Right atrium auricular region (tissue), 2 donors: ENCODE measurements around the gene SSB. TPM values are rescaled to one million over a fixed set of nuclear protein-coding genes. Genes with fewer than 3 reads are reported as not detected.
"Not testable (repeated sequence)": the region's sequence is repeated elsewhere in the genome, so short reads cannot be mapped to it uniquely, and the experiment has no call there.

Source experiments
- DNase-seq: peaks from one replicate; pipeline ENCODE4 v3.0.0-alpha.2; 2019; ENCODE audit warnings: low spot score
- H3K27ac ChIP-seq, 2 donors: fragments of 200-600 bp; sonication (generic); 1 replicate in 1 of 2; 2 replicates in 1 of 2; pipeline ENCODE4 v1.5.1; 2016 to 2019
- H3K27me3 ChIP-seq, 2 donors: fragments of 200-600 bp; sonication (generic); one replicate each; pipeline versions ENCODE4 v1.5.1 to v1.6.0; 2017 to 2019
- H3K36me3 ChIP-seq: fragments of 200-600 bp; sonication (generic); one replicate; pipeline ENCODE4 v1.5.1; 2016
- H3K4me1 ChIP-seq, 2 donors: fragments of 200-600 bp; sonication (generic); one replicate each; pipeline versions ENCODE4 v1.5.1 to v1.6.0; 2017 to 2019
- H3K4me3 ChIP-seq, 2 donors: fragments of 200-600 bp; sonication (generic); 1 replicate in 1 of 2; 2 replicates in 1 of 2; pipeline ENCODE4 v1.5.1; 2017 to 2019; ENCODE audit warnings: mild to moderate bottlenecking in 1 of 2, moderate library complexity in 1 of 2
- H3K9me3 ChIP-seq, 2 donors: fragments of 200-600 bp; sonication (generic); one replicate each; pipeline ENCODE4 v1.5.1; 2019
- total RNA-seq, 2 donors: library from RNA; depleted of rRNA; stranded (reverse); fragments of >200 nt; gene quantifications; one replicate each; pipeline ENCODE4 v1.1.0, GENCODE V29; 2016
- TF ChIP-seq, protein P1 (sequence below), 2 donors: fragments of 200-600 bp; sonication (generic); IDR thresholded peaks; one replicate each; pipeline ENCODE4 v1.5.1; 2019; ENCODE audit warnings: antibody characterized with exemption in 2 of 2

SSB gene
- total RNA-seq, 2 donors from 2014 or later = 52.3 to 56.7 TPM

DNA sequence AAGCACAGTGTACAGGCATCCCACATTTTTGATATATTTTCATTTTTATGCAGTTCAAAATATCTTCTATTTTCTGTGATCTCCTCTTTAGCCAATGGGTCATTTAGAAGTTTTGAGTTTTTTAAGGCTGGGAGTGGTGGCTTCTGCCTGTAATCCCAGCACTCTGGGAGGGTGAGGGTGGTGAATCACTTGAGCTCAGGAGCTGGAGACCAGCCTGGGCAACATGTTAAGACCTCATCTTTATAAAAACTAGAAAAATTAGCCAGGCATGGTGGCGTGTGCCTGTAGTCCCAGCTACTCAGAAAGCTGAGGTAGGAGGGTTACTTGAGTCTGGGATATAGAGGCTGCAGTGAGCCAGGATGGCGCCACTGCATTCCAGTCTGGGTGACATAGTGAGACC, 46.3 kb downstream of the SSB start:
- no peak overlapping the region for H3K27ac ChIP-seq
- no peaks in the 10 kb centered on the region for H3K27me3 ChIP-seq
- no peak overlapping the region for H3K4me3 ChIP-seq
- no peaks in the 10 kb centered on the region for H3K9me3 ChIP-seq
- H3K4me1 ChIP-seq = peaks cover 0 to 40% of the 10 kb centered on the region in 2 donors
- no peak for DNase-seq
- no peaks in the 10 kb centered on the region for H3K36me3 ChIP-seq
- TF ChIP-seq, protein P1, sequence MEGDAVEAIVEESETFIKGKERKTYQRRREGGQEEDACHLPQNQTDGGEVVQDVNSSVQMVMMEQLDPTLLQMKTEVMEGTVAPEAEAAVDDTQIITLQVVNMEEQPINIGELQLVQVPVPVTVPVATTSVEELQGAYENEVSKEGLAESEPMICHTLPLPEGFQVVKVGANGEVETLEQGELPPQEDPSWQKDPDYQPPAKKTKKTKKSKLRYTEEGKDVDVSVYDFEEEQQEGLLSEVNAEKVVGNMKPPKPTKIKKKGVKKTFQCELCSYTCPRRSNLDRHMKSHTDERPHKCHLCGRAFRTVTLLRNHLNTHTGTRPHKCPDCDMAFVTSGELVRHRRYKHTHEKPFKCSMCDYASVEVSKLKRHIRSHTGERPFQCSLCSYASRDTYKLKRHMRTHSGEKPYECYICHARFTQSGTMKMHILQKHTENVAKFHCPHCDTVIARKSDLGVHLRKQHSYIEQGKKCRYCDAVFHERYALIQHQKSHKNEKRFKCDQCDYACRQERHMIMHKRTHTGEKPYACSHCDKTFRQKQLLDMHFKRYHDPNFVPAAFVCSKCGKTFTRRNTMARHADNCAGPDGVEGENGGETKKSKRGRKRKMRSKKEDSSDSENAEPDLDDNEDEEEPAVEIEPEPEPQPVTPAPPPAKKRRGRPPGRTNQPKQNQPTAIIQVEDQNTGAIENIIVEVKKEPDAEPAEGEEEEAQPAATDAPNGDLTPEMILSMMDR (IDR thresholded peaks at IDR 0.05) = no peak

DNA sequence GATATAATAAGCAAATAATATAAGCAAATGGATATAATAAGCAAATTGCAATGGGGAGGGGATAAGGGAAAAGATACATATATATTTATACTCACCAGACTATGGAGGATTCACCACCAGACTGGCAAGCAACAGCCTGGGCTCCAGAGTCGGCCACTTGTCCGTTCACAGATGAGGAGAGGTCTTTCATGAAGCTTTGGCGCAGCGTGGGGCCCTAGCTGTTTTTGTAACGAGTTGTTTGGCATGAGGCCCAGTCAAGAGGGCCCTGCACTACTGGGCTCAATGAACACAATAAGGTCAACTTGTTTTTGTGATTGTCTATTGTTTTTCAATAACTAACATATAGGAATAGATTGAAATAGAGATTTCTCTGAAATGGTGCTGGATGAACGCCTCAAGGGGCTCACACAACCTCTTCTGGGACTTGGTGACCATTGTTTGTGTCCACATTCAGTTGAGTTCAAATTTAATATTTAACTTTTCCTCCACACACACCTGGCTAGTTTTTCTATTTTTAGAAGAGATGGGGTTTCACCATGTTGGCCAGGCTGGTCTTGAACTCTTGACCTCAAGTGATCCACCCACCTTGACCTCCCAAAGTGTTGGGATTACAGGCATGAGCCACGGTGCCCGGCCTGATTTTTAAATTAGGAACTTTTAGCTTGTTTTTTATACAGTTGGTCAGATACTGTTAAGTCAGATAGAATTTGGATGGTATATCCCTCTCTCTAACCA, 50.5 kb downstream of the SSB start:
- not testable (repeated sequence) for H3K36me3 ChIP-seq, H3K4me3 ChIP-seq, H3K27me3 ChIP-seq, H3K27ac ChIP-seq, DNase-seq, H3K9me3 ChIP-seq
- H3K4me1 ChIP-seq = peaks cover 0 to 22% of the 10 kb centered on the region in 2 donors

DNA sequence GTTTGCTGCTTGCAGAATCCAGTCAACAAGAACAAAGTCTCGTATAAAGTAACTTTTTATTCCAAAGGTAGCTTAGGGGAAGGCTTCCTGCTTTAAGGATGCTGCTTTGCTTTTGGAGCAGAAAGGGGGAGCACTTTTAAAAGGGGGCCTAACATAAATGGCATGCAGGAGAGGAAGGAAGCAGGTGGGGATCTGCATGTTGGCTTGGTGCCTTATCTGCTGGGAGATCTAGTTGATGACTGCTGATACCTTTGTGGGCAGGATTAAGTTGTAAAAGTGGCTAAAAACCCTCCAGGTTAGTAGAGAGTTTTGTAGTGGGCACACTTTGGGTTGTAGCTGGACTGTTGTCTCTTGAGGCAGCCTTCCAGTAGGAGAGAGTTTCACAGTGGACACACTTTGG, 51.0 kb downstream of the SSB start:
- Histone ChIP-seq H3K4me3 (no peak overlapping the region), H3K27me3 (no peaks in the 10 kb centered on the region), H3K9me3 (no peaks in the 10 kb centered on the region), H3K27ac (no peak overlapping the region), H3K36me3 (no peaks in the 10 kb centered on the region), H3K4me1 (peaks cover 0 to 22% of the 10 kb centered on the region in 2 donors)
- TF ChIP-seq, protein P1 (IDR thresholded peaks at IDR 0.05) = no peak
- no peak for DNase-seq

DNA sequence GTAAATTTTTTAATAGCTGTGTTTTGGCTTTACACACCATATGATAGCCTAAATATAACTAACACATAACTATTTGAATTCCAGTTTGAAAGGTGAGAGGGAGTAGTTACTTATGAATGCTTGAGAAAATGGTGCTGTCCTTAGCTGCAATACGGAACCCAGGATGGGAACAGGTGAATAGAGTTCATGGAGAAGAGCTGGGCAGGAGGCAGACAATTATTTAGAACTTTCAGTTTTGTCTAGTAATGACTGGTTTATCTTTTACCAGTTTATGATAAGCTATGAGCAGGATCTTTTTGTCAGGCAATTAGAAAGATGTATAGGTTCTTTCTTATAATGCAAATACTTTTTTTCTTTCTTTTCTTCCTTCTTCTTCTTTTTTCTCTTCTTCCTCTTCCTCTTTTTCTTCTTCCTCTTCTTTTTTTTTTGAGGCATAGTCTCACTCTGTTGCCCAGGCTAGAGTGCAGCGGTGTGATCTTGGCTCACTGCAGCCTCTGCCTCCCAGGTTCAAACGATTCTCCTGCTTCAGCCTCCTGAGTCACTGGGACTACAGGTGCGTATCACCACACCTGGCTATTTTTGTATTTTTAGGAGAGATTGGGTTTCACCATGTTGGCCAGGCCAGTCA, 54.5 kb downstream of the SSB start:
- TF ChIP-seq, protein P1 (IDR thresholded peaks at IDR 0.05) = no peak
- Histone ChIP-seq H3K36me3 (no peaks in the 10 kb centered on the region), H3K9me3 (no peaks in the 10 kb centered on the region), H3K4me3 (no peak overlapping the region), H3K27me3 (no peaks in the 10 kb centered on the region), H3K4me1 (peaks cover 0 to 17% of the 10 kb centered on the region in 2 donors), H3K27ac (no peak overlapping the region)
- DNase-seq = no peak

DNA sequence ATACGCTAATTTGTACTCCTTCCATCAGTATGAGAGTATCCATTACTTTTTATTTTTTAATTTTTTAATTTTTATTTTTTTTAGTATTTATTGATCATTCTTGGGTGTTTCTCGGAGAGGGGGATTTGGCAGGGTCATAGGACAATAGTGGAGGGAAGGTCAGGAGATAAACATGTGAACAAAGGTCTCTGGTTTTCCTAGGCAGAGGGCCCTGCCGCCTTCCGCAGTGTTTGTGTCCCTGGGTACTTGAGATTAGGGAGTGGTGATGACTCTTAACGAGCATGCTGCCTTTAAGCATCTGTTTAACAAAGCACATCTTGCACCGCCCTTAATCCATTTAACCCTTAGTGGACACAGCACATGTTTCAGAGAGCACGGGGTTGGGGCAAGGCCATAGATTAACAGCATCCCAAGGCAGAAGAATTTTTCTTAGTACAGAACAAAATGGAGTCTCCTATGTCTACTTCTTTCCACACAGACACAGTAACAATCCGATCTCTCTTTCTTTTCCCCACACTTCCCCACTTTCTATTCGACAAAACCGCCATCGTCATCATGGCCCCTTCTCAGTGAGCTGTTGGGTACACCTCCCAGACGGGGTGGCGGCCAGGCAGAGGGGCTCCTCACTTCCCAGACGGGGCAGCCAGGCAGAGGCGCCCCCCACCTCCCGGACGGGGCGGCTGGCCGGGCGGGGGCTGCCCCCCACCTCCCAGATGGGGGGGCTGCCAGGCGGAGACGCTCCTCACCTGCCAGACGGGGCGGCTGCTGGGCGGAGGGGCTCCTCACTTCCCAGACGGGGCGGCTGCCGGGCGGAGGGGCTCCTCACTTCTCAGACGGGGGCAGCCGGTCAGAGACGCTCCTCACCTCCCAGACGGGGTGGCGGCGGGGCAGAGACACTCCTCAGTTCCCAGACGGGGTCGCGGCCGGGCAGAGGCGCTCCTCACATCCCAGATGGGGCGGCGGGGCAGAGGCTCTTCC, 56.9 kb downstream of the SSB start:
- not testable (repeated sequence) for H3K36me3 ChIP-seq, H3K4me1 ChIP-seq, H3K27ac ChIP-seq, H3K9me3 ChIP-seq, DNase-seq, H3K4me3 ChIP-seq, H3K27me3 ChIP-seq

DNA sequence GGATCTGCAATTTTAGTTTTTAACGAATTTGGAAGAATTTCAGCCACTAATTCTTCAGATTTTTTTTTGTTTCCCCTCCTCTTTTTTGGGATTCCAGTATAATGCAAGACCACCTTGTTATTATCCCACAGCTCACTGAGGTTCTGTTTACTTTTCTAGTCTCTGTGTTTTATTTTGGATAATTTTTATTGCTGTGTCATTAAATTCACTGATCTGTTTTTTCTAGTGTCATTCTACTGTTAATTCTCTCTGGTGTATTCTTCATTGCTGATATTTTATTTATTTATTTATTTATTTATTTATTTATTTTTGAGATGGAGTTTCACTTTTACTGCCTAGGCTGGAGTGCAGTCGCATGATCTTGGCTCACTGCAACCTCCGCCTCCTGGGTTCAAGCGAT, 60.8 kb downstream of the SSB start:
- H3K9me3 ChIP-seq = no peaks in the 10 kb centered on the region
- TF ChIP-seq, protein P1 (IDR thresholded peaks at IDR 0.05) = no peak
- DNase-seq = no peak
- H3K27me3 ChIP-seq = no peaks in the 10 kb centered on the region
- H3K36me3 ChIP-seq = no peaks in the 10 kb centered on the region
- peaks cover 0 to 20% of the 10 kb centered on the region in 2 donors for H3K4me1 ChIP-seq
- no peak overlapping the region for H3K4me3 ChIP-seq
- H3K27ac ChIP-seq = no peak overlapping the region
